HepG2 (cell line): ENCODE results near the gene ZNF653. TPM values are rescaled to one million over a fixed set of nuclear protein-coding genes. Genes with fewer than 3 reads are reported as not detected.

Experiments used
- ARNT2 ChIP-seq: sonication (generic); formaldehyde crosslinking; IDR thresholded peaks from 2 replicates; pipeline ENCODE4 v1.8.0; 2022; ENCODE audit warnings: mild to moderate bottlenecking, low read depth, missing genetic modification reagents, moderate library complexity
- DNMT3B ChIP-seq: conservative IDR thresholded peaks from 2 replicates; pipeline ENCODE4 v1.6.1; 2016; ENCODE audit warnings: missing biosample characterization, control low read depth
- MED13 ChIP-seq: sonication (generic); formaldehyde crosslinking; IDR thresholded peaks from 2 replicates; pipeline ENCODE4 v1.5.0; 2020; ENCODE audit warnings: missing genetic modification reagents
- NFE2L2 ChIP-seq: fragments of 150-350 bp; IDR thresholded peaks from 2 replicates; pipeline ENCODE4 v1.6.1; 2014; ENCODE audit warnings: low read length
- PHF21A ChIP-seq: sonication (generic); formaldehyde crosslinking; IDR thresholded peaks from 2 replicates; pipeline ENCODE4 v1.5.0; 2020; ENCODE audit warnings: mild to moderate bottlenecking, missing genetic modification reagents
- RBFOX2 ChIP-seq: fragments of 200-400 bp; formaldehyde crosslinking; IDR thresholded peaks from 2 replicates; pipeline ENCODE4 v1.6.1; 2017; ENCODE audit warnings: low read depth, mild to moderate bottlenecking, low read length
- RBM22 ChIP-seq: fragments of 200-400 bp; formaldehyde crosslinking; optimal IDR thresholded peaks from 2 replicates; pipeline ENCODE3; 2017; ENCODE audit warnings: mild to moderate bottlenecking, low read length, moderate library complexity
- SAP130 ChIP-seq: IDR thresholded peaks from 2 replicates; pipeline ENCODE4 v1.6.1; 2016; ENCODE audit warnings: low read depth
- SKI ChIP-seq: fragments of 450-650 bp; IDR thresholded peaks from one replicate; pipeline ENCODE4 v1.6.1; 2018; ENCODE audit warnings: mild to moderate bottlenecking; ENCODE audit not compliant: partially characterized antibody
- SOX6 ChIP-seq, 2 experiments: fragments of 450-650 bp in 1 of 2; sonication (generic) in 1 of 2; formaldehyde crosslinking in 1 of 2; IDR thresholded peaks; 2 replicates each; pipeline versions ENCODE4 v1.4.0 to v1.6.1; 2017 to 2020; ENCODE audit warnings: antibody characterized with exemption in 1 of 2, mild to moderate bottlenecking in 1 of 2, missing genetic modification reagents in 1 of 2
- SP1 ChIP-seq, 2 experiments: fragments of 450-650 bp in 1 of 2; sonication (generic) in 1 of 2; formaldehyde crosslinking in 1 of 2; IDR thresholded peaks; 2 replicates each; pipeline versions ENCODE4 v1.4.0 to v1.6.1; 2016 to 2020; ENCODE audit warnings: missing genetic modification reagents in 1 of 2
- ZFP1 ChIP-seq: IDR thresholded peaks from 2 replicates; pipeline ENCODE4 v1.6.1; 2016
- ZFP82 ChIP-seq: sonication (generic); formaldehyde crosslinking; IDR thresholded peaks from 2 replicates; pipeline ENCODE4 v1.5.1; 2020; ENCODE audit warnings: mild to moderate bottlenecking, missing genetic modification reagents, borderline replicate concordance
- ZNF224 ChIP-seq: sonication (generic); formaldehyde crosslinking; IDR thresholded peaks from 2 replicates; pipeline ENCODE4 v1.5.0; 2020; ENCODE audit warnings: mild to moderate bottlenecking, missing genetic modification reagents
- ZNF253 ChIP-seq: sonication (generic); formaldehyde crosslinking; IDR thresholded peaks from 2 replicates; pipeline ENCODE4 v1.8.0; 2022; ENCODE audit warnings: mild to moderate bottlenecking, missing genetic modification reagents, borderline replicate concordance
- ZNF629 ChIP-seq: sonication (generic); formaldehyde crosslinking; conservative IDR thresholded peaks from 2 replicates; pipeline ENCODE4 v1.5.0; 2020; ENCODE audit warnings: missing genetic modification reagents
- ZNF772 ChIP-seq: sonication (generic); formaldehyde crosslinking; IDR thresholded peaks from 2 replicates; pipeline ENCODE4 v1.5.0; 2020; ENCODE audit warnings: mild to moderate bottlenecking, missing genetic modification reagents
- ZNF776 ChIP-seq: sonication (generic); formaldehyde crosslinking; IDR thresholded peaks from 2 replicates; pipeline ENCODE4 v1.4.0; 2020; ENCODE audit warnings: mild to moderate bottlenecking, missing genetic modification reagents
- ZSCAN31 ChIP-seq: sonication (generic); formaldehyde crosslinking; IDR thresholded peaks from 2 replicates; pipeline ENCODE4 v1.5.0; 2020; ENCODE audit warnings: low read depth, mild to moderate bottlenecking, missing genetic modification reagents
- polyA plus RNA-seq, 8 experiments: library from polyadenylated mRNA; depleted of rRNA in 3 of 8; stranded (reverse) in 7 of 8; unstranded in 1 of 8; fragments of >200 nt; fragmentation: Illumina TruSeq in 4 of 8; extraction: Trizol in 4 of 8; gene quantifications; 2 replicates each; pipeline versions ENCODE4 v1.2.1 to v1.2.3, GENCODE V29; 2011 to 2016; ENCODE audit warnings: low read depth in 4 of 8, missing spikeins in 1 of 8, mixed read lengths in 1 of 8; ENCODE audit not compliant: insufficient read depth in 1 of 8
- total RNA-seq, 5 experiments: library from RNA; depleted of rRNA; stranded (reverse); fragments of >200 nt; fragmentation: Illumina TruSeq; extraction: Trizol; gene quantifications; 2 replicates each; pipeline ENCODE4 v1.2.3, GENCODE V29; 2016; ENCODE audit warnings: low read depth in 1 of 5
- TF ChIP-seq, protein P1 (sequence below): sonication (generic); formaldehyde crosslinking; IDR thresholded peaks from 2 replicates; pipeline ENCODE4 v1.5.0; 2020; ENCODE audit warnings: missing genetic modification reagents
- TF ChIP-seq, protein P2 (sequence below), 2 experiments: sonication (generic) in 1 of 2; formaldehyde crosslinking in 1 of 2; IDR thresholded peaks; 2 replicates each; pipeline versions ENCODE4 v1.4.0 to v1.6.1; 2018 to 2020; ENCODE audit warnings: missing genetic modification reagents in 2 of 2, borderline replicate concordance in 1 of 2, low read depth in 1 of 2, mild to moderate bottlenecking in 1 of 2, missing biosample characterization in 1 of 2
- TF ChIP-seq, protein P3 (sequence below): sonication (generic); formaldehyde crosslinking; IDR thresholded peaks from 2 replicates; pipeline ENCODE4 v1.8.1; 2023; ENCODE audit warnings: mild to moderate bottlenecking, missing genetic modification reagents, borderline replicate concordance
- TF ChIP-seq, protein P4 (sequence below): sonication (generic); formaldehyde crosslinking; IDR thresholded peaks from 2 replicates; pipeline ENCODE4 v1.5.1; 2020; ENCODE audit warnings: mild to moderate bottlenecking, moderate library complexity, missing genetic modification reagents
- TF ChIP-seq, protein P5 (sequence below): IDR thresholded peaks from 2 replicates; pipeline ENCODE4 v1.6.1; 2016; ENCODE audit warnings: low read depth, control low read depth

Gene ZNF653
- total and polyA plus RNA-seq, 2 of the 13 experiments (the other 11 are each of a cell fraction or from before 2014, with no cell fraction given): 4.7 to 7.1 TPM

DNA sequence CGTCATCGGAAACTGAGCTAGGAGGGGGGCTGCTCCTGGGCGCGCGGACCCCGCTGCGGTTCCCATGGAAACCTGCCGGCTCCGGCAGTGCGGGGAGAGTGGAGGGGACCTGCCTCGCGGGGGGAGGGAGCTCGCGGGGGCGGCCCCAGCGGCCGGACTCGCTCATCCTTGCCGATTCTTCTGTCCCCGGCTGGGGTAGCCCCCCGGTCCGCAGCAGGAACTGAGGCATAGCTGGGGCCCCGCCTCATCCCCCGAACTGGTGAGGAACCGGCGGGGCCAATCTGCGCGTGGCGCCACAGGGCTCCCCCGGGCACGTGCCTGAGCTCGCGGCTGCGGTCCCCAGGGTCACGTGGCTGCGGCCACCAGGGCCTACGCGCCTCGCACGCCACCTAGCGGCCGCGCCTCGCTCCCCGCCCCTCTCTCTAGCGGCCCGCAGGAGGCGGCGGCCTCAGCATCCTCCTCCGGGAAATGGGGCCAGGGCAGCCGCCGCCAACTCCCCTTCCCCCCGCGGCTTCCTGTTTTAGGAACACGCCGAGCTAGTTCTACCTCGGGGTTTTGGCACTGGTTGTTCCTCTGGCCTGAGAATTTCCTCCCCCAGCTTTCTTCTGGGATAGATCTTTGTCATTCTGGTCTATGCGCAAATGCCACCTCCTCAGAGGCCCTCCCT lies 23.1 kb downstream of the ZNF653 start (continued):
- TF ChIP-seq, protein P1, sequence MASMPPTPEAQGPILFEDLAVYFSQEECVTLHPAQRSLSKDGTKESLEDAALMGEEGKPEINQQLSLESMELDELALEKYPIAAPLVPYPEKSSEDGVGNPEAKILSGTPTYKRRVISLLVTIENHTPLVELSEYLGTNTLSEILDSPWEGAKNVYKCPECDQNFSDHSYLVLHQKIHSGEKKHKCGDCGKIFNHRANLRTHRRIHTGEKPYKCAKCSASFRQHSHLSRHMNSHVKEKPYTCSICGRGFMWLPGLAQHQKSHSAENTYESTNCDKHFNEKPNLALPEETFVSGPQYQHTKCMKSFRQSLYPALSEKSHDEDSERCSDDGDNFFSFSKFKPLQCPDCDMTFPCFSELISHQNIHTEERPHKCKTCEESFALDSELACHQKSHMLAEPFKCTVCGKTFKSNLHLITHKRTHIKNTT: no peak
- TF ChIP-seq ZSCAN31 (CRISPR knock-in tag) (peak; percentile 91), NFE2L2 (no peak), RBFOX2 (peak; percentile 55), PHF21A (peak; percentile 65), ZNF772 (CRISPR knock-in tag) (peak; percentile 55; the same call in 1 of the 2 replicates), MED13 (CRISPR knock-in tag) (peak; percentile 85), SP1 (IDR thresholded peaks at IDR 0.05) (no peak), SP1 (CRISPR knock-in tag; IDR thresholded peaks at IDR 0.05) (peak; percentile 82), ZNF224 (no peak), ARNT2 (CRISPR knock-in tag) (peak; percentile 93), ZFP1 (no peak), ZFP82 (CRISPR knock-in tag) (no peak), SKI (peak; percentile 17), ZNF629 (peak; percentile 100), SOX6 (IDR thresholded peaks at IDR 0.05) (no peak), SOX6 (CRISPR knock-in tag; IDR thresholded peaks at IDR 0.05) (0 out of 2 replicates have a peak, but pooled peaks have one; percentile 30), ZNF776 (0 out of 2 replicates have a peak, but pooled peaks have one; percentile 37), ZNF253 (CRISPR knock-in tag) (peak; percentile 95), DNMT3B (CRISPR knock-in tag) (0 out of 2 replicates have a peak, but pooled peaks have one; percentile 69), SAP130 (CRISPR knock-in tag) (peak; percentile 58), RBM22 (peak; percentile 54)
- TF ChIP-seq, protein P2, sequence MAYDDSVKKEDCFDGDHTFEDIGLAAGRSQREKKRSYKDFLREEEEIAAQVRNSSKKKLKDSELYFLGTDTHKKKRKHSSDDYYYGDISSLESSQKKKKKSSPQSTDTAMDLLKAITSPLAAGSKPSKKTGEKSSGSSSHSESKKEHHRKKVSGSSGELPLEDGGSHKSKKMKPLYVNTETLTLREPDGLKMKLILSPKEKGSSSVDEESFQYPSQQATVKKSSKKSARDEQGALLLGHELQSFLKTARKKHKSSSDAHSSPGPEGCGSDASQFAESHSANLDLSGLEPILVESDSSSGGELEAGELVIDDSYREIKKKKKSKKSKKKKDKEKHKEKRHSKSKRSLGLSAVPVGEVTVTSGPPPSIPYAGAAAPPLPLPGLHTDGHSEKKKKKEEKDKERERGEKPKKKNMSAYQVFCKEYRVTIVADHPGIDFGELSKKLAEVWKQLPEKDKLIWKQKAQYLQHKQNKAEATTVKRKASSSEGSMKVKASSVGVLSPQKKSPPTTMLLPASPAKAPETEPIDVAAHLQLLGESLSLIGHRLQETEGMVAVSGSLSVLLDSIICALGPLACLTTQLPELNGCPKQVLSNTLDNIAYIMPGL (CRISPR knock-in tag; IDR thresholded peaks at IDR 0.05; ENCODE audit: borderline replicate concordance in 1 of 2, low read depth in 1 of 2): peak; percentile 64 to 85; a peak in 2 of 4 replicates
- TF ChIP-seq, protein P3, sequence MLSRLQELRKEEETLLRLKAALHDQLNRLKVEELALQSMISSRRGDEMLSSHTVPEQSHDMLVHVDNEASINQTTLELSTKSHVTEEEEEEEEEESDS: peak; percentile 63; the same call in 1 of the 2 replicates
- TF ChIP-seq, protein P4, sequence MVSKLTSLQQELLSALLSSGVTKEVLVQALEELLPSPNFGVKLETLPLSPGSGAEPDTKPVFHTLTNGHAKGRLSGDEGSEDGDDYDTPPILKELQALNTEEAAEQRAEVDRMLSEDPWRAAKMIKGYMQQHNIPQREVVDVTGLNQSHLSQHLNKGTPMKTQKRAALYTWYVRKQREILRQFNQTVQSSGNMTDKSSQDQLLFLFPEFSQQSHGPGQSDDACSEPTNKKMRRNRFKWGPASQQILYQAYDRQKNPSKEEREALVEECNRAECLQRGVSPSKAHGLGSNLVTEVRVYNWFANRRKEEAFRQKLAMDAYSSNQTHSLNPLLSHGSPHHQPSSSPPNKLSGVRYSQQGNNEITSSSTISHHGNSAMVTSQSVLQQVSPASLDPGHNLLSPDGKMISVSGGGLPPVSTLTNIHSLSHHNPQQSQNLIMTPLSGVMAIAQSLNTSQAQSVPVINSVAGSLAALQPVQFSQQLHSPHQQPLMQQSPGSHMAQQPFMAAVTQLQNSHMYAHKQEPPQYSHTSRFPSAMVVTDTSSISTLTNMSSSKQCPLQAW (CRISPR knock-in tag): peak; percentile 52
- TF ChIP-seq, protein P5, sequence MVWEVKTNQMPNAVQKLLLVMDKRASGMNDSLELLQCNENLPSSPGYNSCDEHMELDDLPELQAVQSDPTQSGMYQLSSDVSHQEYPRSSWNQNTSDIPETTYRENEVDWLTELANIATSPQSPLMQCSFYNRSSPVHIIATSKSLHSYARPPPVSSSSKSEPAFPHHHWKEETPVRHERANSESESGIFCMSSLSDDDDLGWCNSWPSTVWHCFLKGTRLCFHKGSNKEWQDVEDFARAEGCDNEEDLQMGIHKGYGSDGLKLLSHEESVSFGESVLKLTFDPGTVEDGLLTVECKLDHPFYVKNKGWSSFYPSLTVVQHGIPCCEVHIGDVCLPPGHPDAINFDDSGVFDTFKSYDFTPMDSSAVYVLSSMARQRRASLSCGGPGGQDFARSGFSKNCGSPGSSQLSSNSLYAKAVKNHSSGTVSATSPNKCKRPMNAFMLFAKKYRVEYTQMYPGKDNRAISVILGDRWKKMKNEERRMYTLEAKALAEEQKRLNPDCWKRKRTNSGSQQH: 0 out of 2 replicates have a peak, but pooled peaks have one; percentile 31
